ENCODE measurements around the gene STX7. TPM values are rescaled to one million over a fixed set of nuclear protein-coding genes. Genes with fewer than 3 reads are reported as not detected.
A peak's percentile ranks its signal among the peaks of the same experiment; 100 is the strongest.

STX7 gene
- polyA plus RNA-seq, 10 donors, result 30.7 to 51.8 (median 37.0) TPM

- DNase-seq, result peak in 1 of 3 donors; percentile 32
Observed at GRCh38 chr6:132511210-132511830, 1.6 kb downstream of the STX7 start.

- DNase-seq, result no peak
Observed at GRCh38 chr6:132506869-132507808, 5.8 kb downstream of the STX7 start.

GRCh38 chr6:132506461-132506860, 6.5 kb downstream of the STX7 start:
- DNase-seq, result no peak

GRCh38 chr6:132505158-132505557, 7.8 kb downstream of the STX7 start:
- no peak for DNase-seq

- DNase-seq, result no peak
Observed at GRCh38 chr6:132504757-132505156, 8.2 kb downstream of the STX7 start.

GRCh38 chr6:132499757-132500156, 13.2 kb downstream of the STX7 start:
- DNase-seq, result no peak

- DNase-seq, result no peak
Observed at GRCh38 chr6:132498638-132499037, 14.3 kb downstream of the STX7 start.

GRCh38 chr6:132496519-132497180, 16.3 kb downstream of the STX7 start:
- no peak for DNase-seq

GRCh38 chr6:132495604-132496079, 17.3 kb downstream of the STX7 start:
- DNase-seq, result no peak

- DNase-seq, result no peak
Observed at GRCh38 chr6:132494954-132495353, 18.0 kb downstream of the STX7 start.

- DNase-seq, result no peak
Observed at GRCh38 chr6:132491881-132492280, 21.0 kb downstream of the STX7 start.

- no peak for DNase-seq
Observed at GRCh38 chr6:132491303-132491702, 21.6 kb downstream of the STX7 start.

GRCh38 chr6:132490478-132491204, 22.3 kb downstream of the STX7 start:
- DNase-seq, result no peak

- peak in 2 of 3 donors; percentile 44 to 61 for DNase-seq
Observed at GRCh38 chr6:132490024-132490423, 22.9 kb downstream of the STX7 start.

GRCh38 chr6:132489376-132489775, 23.5 kb downstream of the STX7 start:
- DNase-seq, result no peak

GRCh38 chr6:132487762-132488161, 25.2 kb downstream of the STX7 start:
- DNase-seq, result no peak

GRCh38 chr6:132484680-132485018, 28.3 kb downstream of the STX7 start:
- no peak for DNase-seq

- DNase-seq, result peak; percentile 69 to 85 (median 83)
Observed at GRCh38 chr6:132483779-132484679, 28.9 kb downstream of the STX7 start.

GRCh38 chr6:132482581-132482980, 30.3 kb downstream of the STX7 start:
- peak in 1 of 3 donors; percentile 29 for DNase-seq

GRCh38 chr6:132481189-132481588, 31.7 kb downstream of the STX7 start:
- DNase-seq, result no peak

GRCh38 chr6:132479131-132479530, 33.8 kb downstream of the STX7 start:
- DNase-seq, result no peak

Measured in muscle of back (tissue), 11 donors.